ENCODE results near the gene GABBR2.

Gene GABBR2

GRCh38 chr9:98341157-98342097, 367.3 kb downstream of the GABBR2 start:
- DNase-seq (ENCODE audit: low spot score): no peak

GRCh38 chr9:98339987-98340800, 368.5 kb downstream of the GABBR2 start:
- no peak for DNase-seq (ENCODE audit: low spot score)

GRCh38 chr9:98335661-98336060, 373.1 kb downstream of the GABBR2 start:
- no peak for DNase-seq (ENCODE audit: low spot score)

- DNase-seq (ENCODE audit: low spot score): no peak
Observed at GRCh38 chr9:98334796-98335195, 373.9 kb downstream of the GABBR2 start.

GRCh38 chr9:98333703-98334582, 374.8 kb downstream of the GABBR2 start:
- no peak for DNase-seq (ENCODE audit: low spot score)

- no peak for DNase-seq (ENCODE audit: low spot score)
Observed at GRCh38 chr9:98332405-98332831, 376.3 kb downstream of the GABBR2 start.

GRCh38 chr9:98331536-98332259, 377.0 kb downstream of the GABBR2 start:
- no peak for DNase-seq (ENCODE audit: low spot score)

- no peak for DNase-seq (ENCODE audit: low spot score)
Observed at GRCh38 chr9:98330831-98331230, 377.9 kb downstream of the GABBR2 start.

GRCh38 chr9:98329904-98330303, 378.8 kb downstream of the GABBR2 start:
- DNase-seq (ENCODE audit: low spot score): no peak

- no peak for DNase-seq (ENCODE audit: low spot score)
Observed at GRCh38 chr9:98329281-98329680, 379.5 kb downstream of the GABBR2 start.

- DNase-seq (ENCODE audit: low spot score): no peak
Observed at GRCh38 chr9:98328770-98329169, 380.0 kb downstream of the GABBR2 start.

- DNase-seq (ENCODE audit: low spot score): no peak
Observed at GRCh38 chr9:98328141-98328540, 380.6 kb downstream of the GABBR2 start.

- no peak for DNase-seq (ENCODE audit: low spot score)
Observed at GRCh38 chr9:98327249-98327561, 381.5 kb downstream of the GABBR2 start.

GRCh38 chr9:98326459-98327248, 382.1 kb downstream of the GABBR2 start:
- DNase-seq (ENCODE audit: low spot score): no peak

- no peak for DNase-seq (ENCODE audit: low spot score)
Observed at GRCh38 chr9:98324801-98325200, 383.9 kb downstream of the GABBR2 start.

GRCh38 chr9:98323831-98324135, 385.0 kb downstream of the GABBR2 start:
- DNase-seq (ENCODE audit: low spot score): no peak

- DNase-seq (ENCODE audit: low spot score): no peak
Observed at GRCh38 chr9:98323051-98323830, 385.5 kb downstream of the GABBR2 start.

GRCh38 chr9:98321269-98321668, 387.5 kb downstream of the GABBR2 start:
- DNase-seq (ENCODE audit: low spot score): no peak

GRCh38 chr9:98318834-98319478, 389.8 kb downstream of the GABBR2 start:
- DNase-seq (ENCODE audit: low spot score): no peak

All from hepatic stellate cell (primary cell).